Head of caudate nucleus (tissue), 42 donors: Measurements from ENCODE around the gene DNHD1.
A peak's percentile ranks its signal among the peaks of the same experiment; 100 is the strongest.

ENCODE experiments used
- DNase-seq, 42 donors: peaks; one replicate each; pipeline versions ENCODE4 v3.0.0 to v3.0.0-alpha.2; 2020 to 2021; ENCODE audit warnings: mixed read lengths in 7 of 42
- intact Hi-C: fragments of 100-400 bp; cut with DNase I; formaldehyde crosslinking; loops from one replicate; pipeline ENCODE4 v1.15.0; 2022

The DNHD1 gene

GRCh38 chr11:6602096-6602940 lies 105.2 kb downstream of the DNHD1 start:
- intact Hi-C loops: loop anchor here (2.0 kb wide), 1 partner anchor 80 kb away; the partner anchor contains the start of gene MRPL17
- peak in 4 of 42 donors; percentile 1 to 33 (median 18) for DNase-seq

- DNase-seq: peak; percentile 76 to 97 (median 93)
- intact Hi-C loops: loop anchor here (2.0 kb wide), 1 partner anchor 79 kb away; the partner anchor contains the start of gene MRPL17
These were observed 106.4 kb downstream of the DNHD1 start, which contains the start of the genes ILK and RRP8 for GRCh38 chr11:6603287-6604080. Gene ILK (plus strand): TSS chr11:6603774. CDS start chr11:6604272, 498 bp downstream. Gene RRP8 (minus strand): TSS chr11:6603616. CDS start chr11:6603502, 114 bp downstream.

GRCh38 chr11:6604081-6604626 lies 107.1 kb downstream of the DNHD1 start:
- intact Hi-C loops: no loop called here
- DNase-seq: peak in 41 of 42 donors; percentile 34 to 86 (median 69)

- peak in 2 of 42 donors; percentile 30 to 32 for DNase-seq
- intact Hi-C loops: no loop called here
These were observed 107.7 kb downstream of the DNHD1 start for GRCh38 chr11:6604790-6605189.

- DNase-seq: peak; percentile 68 to 91 (median 83)
- intact Hi-C loops: no loop called here
These were observed 109.5 kb downstream of the DNHD1 start for GRCh38 chr11:6606471-6607189.

GRCh38 chr11:6607190-6607795 lies 110.2 kb downstream of the DNHD1 start:
- intact Hi-C loops: no loop called here
- DNase-seq: peak in 1 of 42 donors; percentile 1

GRCh38 chr11:6608011-6608410 lies 110.9 kb downstream of the DNHD1 start:
- intact Hi-C loops: loop anchor here (1.0 kb wide), 1 partner anchor 29 kb away; no protein-coding TSS in a partner anchor
- peak in 6 of 42 donors; percentile 6 to 30 (median 12) for DNase-seq

GRCh38 chr11:6608726-6609501 lies 111.8 kb downstream of the DNHD1 start:
- intact Hi-C loops: loop anchor here (1.0 kb wide), 1 partner anchor 28 kb away; no protein-coding TSS in a partner anchor
- peak in 6 of 42 donors; percentile 6 to 33 (median 18) for DNase-seq

GRCh38 chr11:6609502-6610015 lies 112.5 kb downstream of the DNHD1 start:
- intact Hi-C loops: loop anchor here (2.0 kb wide), 1 partner anchor 73 kb away; the partner anchor contains the start of gene MRPL17
- peak in 5 of 42 donors; percentile 5 to 27 (median 9) for DNase-seq

GRCh38 chr11:6610591-6610990 lies 113.5 kb downstream of the DNHD1 start:
- DNase-seq: peak in 2 of 42 donors; percentile 12 to 22

GRCh38 chr11:6611092-6611962 lies 114.2 kb downstream of the DNHD1 start:
- peak in 29 of 42 donors; percentile 26 to 71 (median 46) for DNase-seq
- intact Hi-C loops: loop anchor here (2.0 kb wide), 1 partner anchor 71 kb away; the partner anchor contains the start of gene MRPL17

More at GRCh38 chr11:6610591-6610990, 113.5 kb downstream of the DNHD1 start:
- intact Hi-C loops: loop anchor here (2.0 kb wide), 1 partner anchor 72 kb away; the partner anchor contains the start of gene MRPL17

- peak in 1 of 42 donors; percentile 58 for DNase-seq
- intact Hi-C loops: loop anchor here (2.0 kb wide), 1 partner anchor 71 kb away; the partner anchor contains the start of gene MRPL17
These were observed 114.8 kb downstream of the DNHD1 start for GRCh38 chr11:6611963-6612212.

GRCh38 chr11:6612213-6613041 lies 115.3 kb downstream of the DNHD1 start, which contains the start of gene TAF10:
Gene TAF10 (minus strand): TSS chr11:6612216. CDS start chr11:6612189, 27 bp downstream.
- DNase-seq: peak; percentile 94 to 99 (median 98)
- intact Hi-C loops: no loop called here

GRCh38 chr11:6613496-6613895 lies 116.4 kb downstream of the DNHD1 start:
- DNase-seq: no peak
- intact Hi-C loops: no loop called here

GRCh38 chr11:6614446-6614845 lies 117.4 kb downstream of the DNHD1 start:
- intact Hi-C loops: no loop called here
- DNase-seq: peak in 1 of 42 donors; percentile 14
